Measurements from ENCODE around the gene TRIM5. TPM values are rescaled to one million over a fixed set of nuclear protein-coding genes. Genes with fewer than 3 reads are reported as not detected.
"Not testable (repeated sequence)": the region's sequence is repeated elsewhere in the genome, so short reads cannot be mapped to it uniquely, and the experiment has no call there.

Gene TRIM5
- total RNA-seq, 1 donor from 2014 or later = 45.1 TPM

DNA sequence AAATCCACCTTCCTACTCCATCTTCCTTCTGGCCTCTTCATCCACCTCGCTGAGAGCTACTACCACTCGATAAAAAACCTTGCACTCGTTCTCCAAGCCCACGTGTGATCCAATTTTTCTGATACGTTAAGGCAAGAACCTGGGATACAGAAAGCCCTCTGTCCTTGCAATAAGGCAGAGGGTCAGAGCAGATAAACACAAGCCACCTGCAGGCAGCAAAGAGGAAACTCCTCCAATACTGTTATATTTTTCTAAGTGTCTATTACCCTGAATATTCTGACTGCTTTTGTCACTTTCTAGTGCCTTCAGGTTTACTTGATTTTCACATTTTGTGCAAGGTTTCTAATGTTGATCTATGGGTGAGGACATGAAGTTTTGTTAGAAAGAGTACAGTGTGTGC is 26.6 kb downstream of the TRIM5 start:
- intact Hi-C loops (cut with DNase I) = no loop called here
- no peak overlapping the region for H3K4me3 ChIP-seq
- DNase-seq (ENCODE audit: low spot score in 2 of 2) = no peak
- H3K27ac ChIP-seq = no peak overlapping the region
- peaks cover 4 to 21% of the 10 kb centered on the region in 2 donors for H3K36me3 ChIP-seq
- TF ChIP-seq, protein P1, sequence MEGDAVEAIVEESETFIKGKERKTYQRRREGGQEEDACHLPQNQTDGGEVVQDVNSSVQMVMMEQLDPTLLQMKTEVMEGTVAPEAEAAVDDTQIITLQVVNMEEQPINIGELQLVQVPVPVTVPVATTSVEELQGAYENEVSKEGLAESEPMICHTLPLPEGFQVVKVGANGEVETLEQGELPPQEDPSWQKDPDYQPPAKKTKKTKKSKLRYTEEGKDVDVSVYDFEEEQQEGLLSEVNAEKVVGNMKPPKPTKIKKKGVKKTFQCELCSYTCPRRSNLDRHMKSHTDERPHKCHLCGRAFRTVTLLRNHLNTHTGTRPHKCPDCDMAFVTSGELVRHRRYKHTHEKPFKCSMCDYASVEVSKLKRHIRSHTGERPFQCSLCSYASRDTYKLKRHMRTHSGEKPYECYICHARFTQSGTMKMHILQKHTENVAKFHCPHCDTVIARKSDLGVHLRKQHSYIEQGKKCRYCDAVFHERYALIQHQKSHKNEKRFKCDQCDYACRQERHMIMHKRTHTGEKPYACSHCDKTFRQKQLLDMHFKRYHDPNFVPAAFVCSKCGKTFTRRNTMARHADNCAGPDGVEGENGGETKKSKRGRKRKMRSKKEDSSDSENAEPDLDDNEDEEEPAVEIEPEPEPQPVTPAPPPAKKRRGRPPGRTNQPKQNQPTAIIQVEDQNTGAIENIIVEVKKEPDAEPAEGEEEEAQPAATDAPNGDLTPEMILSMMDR (IDR thresholded peaks at IDR 0.05) = no peak
- no peaks in the 10 kb centered on the region for H3K4me1 ChIP-seq
- no peaks in the 10 kb centered on the region for H3K9me3 ChIP-seq
- no peaks in the 10 kb centered on the region for H3K27me3 ChIP-seq

DNA sequence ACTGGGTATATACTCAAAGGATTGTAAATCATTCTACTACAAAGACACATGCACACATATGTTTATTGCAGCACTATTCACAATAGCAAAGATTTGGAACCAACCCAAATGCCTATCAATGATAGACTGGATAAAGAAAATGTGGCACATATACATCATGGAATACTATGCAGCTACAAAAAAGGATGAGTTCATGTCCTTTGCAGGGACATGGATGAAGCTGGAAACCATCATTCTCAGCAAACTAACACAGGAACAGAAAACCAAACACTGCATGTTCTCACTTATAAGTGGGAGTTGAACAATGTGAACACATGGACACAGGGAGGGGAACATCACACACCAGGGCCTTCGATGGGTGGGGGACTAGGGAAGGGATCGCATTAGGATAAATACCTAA is 27.9 kb downstream of the TRIM5 start:
- H3K4me3 ChIP-seq; DNase-seq (ENCODE audit: low spot score in 2 of 2); H3K4me1 ChIP-seq; H3K27me3 ChIP-seq; H3K9me3 ChIP-seq; H3K27ac ChIP-seq; intact Hi-C loops (cut with DNase I): not testable (repeated sequence)
- H3K36me3 ChIP-seq = peaks cover 0 to 13% of the 10 kb centered on the region in 2 donors

DNA sequence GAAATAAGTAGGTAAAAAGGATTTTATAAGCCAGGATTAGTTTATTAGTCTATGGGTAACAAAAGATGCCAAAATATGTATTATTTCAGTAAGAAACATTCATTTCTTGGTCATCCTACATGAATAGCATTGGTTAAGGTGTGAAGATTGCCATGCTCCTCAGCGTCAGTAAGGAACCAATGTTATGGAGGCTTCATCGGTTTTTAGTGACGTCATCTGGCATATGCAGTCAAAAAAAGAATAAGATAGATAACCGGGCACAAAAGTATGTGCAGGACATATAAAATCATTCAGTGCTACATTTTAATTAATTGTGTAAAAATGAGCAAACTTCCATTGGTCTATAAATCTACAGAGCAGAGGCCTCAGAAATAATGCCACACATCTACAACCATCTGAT is 29.4 kb downstream of the TRIM5 start:
- H3K27ac ChIP-seq = no peak overlapping the region
- DNase-seq (ENCODE audit: low spot score in 2 of 2) = no peak
- H3K4me3 ChIP-seq = no peak overlapping the region
- TF ChIP-seq, protein P1 (IDR thresholded peaks at IDR 0.05) = no peak
- no peaks in the 10 kb centered on the region for H3K9me3 ChIP-seq
- H3K4me1 ChIP-seq = no peaks in the 10 kb centered on the region
- peaks cover 0 to 8% of the 10 kb centered on the region in 2 donors for H3K36me3 ChIP-seq
- intact Hi-C loops (cut with DNase I) = no loop called here
- H3K27me3 ChIP-seq = no peaks in the 10 kb centered on the region

DNA sequence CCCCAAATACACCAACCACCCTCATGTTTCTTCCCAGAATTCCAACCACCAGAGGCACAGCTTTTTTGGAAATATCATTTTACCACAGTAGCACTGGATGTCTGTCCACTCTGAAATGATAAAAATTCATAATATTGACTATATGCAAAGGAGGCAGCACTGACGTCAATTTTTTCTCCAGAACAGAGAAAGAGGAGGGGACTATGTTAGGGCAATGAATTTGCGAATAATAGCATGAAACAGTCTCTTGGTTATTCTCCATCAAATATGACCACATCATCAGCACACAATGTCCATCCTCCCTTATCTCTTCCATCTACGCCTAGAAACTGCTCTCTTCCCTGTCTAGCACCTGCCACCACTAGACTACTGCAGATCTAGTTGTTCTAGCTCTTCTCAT is 38.7 kb downstream of the TRIM5 start:
- DNase-seq (ENCODE audit: low spot score in 2 of 2) = no peak
- Histone ChIP-seq H3K27me3 (no peaks in the 10 kb centered on the region), H3K4me1 (no peaks in the 10 kb centered on the region), H3K36me3 (peaks cover 13 to 20% of the 10 kb centered on the region in 2 donors), H3K4me3 (no peak overlapping the region), H3K27ac (no peak overlapping the region), H3K9me3 (no peaks in the 10 kb centered on the region)
- TF ChIP-seq, protein P1 (IDR thresholded peaks at IDR 0.05) = no peak
- intact Hi-C loops (cut with DNase I) = no loop called here

DNA sequence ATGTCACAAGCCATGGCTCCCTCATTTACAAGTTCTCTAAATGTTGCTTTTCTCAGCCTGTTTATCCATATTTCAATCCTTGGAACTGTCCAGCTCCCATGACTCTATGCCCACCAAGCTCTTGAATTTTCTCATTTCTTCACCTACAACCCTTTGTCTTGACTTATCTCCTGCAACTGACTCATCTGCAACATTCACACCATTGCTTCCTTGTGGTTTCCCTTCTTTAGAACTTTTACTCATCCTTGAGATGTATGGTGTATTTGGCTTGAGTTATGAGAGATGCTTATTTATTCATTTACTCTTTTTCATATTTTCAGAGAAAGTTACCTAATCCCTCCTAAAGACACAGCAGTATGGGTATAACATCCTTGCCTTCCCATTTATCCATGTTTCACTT is 41.3 kb downstream of the TRIM5 start:
- H3K27me3 ChIP-seq = no peaks in the 10 kb centered on the region
- H3K36me3 ChIP-seq = peaks cover 19 to 26% of the 10 kb centered on the region in 2 donors
- no peak for DNase-seq (ENCODE audit: low spot score in 2 of 2)
- no peak overlapping the region for H3K27ac ChIP-seq
- TF ChIP-seq, protein P1 (IDR thresholded peaks at IDR 0.05) = no peak
- intact Hi-C loops (cut with DNase I) = no loop called here
- no peaks in the 10 kb centered on the region for H3K9me3 ChIP-seq
- no peak overlapping the region for H3K4me3 ChIP-seq
- no peaks in the 10 kb centered on the region for H3K4me1 ChIP-seq

DNA sequence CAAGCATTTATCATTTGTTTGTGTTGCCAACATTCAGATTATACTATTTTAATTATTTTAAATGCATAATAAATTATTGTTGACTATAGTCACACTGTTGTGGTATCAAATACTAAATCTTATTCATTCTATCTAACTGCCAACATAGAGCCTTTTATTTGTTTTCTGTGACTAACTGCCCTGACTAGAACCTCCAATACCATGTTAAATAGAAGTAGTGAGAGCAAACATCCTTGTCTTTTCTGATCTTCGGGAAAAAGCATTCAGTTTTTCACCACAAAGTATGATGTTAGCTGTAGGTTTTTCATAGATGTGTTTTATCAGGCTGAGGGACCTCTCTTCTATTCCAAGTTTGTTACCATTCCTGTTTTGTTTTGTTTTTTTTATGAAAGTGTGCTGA is 44.9 kb downstream of the TRIM5 start:
- H3K36me3 ChIP-seq = peaks cover 21 to 53% of the 10 kb centered on the region in 2 donors
- no peak overlapping the region for H3K27ac ChIP-seq
- no peaks in the 10 kb centered on the region for H3K4me1 ChIP-seq
- no peaks in the 10 kb centered on the region for H3K27me3 ChIP-seq
- TF ChIP-seq, protein P1 (IDR thresholded peaks at IDR 0.05) = no peak
- H3K4me3 ChIP-seq = no peak overlapping the region
- no peak for DNase-seq (ENCODE audit: low spot score in 2 of 2)
- intact Hi-C loops (cut with DNase I) = no loop called here
- H3K9me3 ChIP-seq = no peaks in the 10 kb centered on the region
